ENCODE results near the gene SLC39A9.

The SLC39A9 gene

GRCh38 chr14:69398053-69398817 is at the start of gene SLC39A9, which contains the start of gene ERH:
Gene SLC39A9, plus strand, starts transcription at chr14:69398692. Its CDS starts 678 bp downstream, at chr14:69399370.
Gene ERH, minus strand, starts transcription at chr14:69398299. Its CDS starts 66 bp downstream, at chr14:69398233.
- DNase-seq, result peak; percentile 88

GRCh38 chr14:69349091-69349777 is 49.3 kb upstream of the SLC39A9 start:
- DNase-seq, result no peak

- no peak for DNase-seq
Observed at GRCh38 chr14:69350892-69351291, 47.6 kb upstream of the SLC39A9 start.

- DNase-seq, result no peak
Observed at GRCh38 chr14:69351385-69351784, 47.1 kb upstream of the SLC39A9 start.

- no peak for DNase-seq
Observed at GRCh38 chr14:69351911-69352310, 46.6 kb upstream of the SLC39A9 start.

- no peak for DNase-seq
Observed at GRCh38 chr14:69353168-69353567, 45.3 kb upstream of the SLC39A9 start.

GRCh38 chr14:69354383-69355153 is 43.9 kb upstream of the SLC39A9 start:
- DNase-seq, result peak; percentile 52

GRCh38 chr14:69355154-69355597 is 43.3 kb upstream of the SLC39A9 start:
- no peak for DNase-seq

GRCh38 chr14:69355607-69356281 is 42.7 kb upstream of the SLC39A9 start:
- no peak for DNase-seq

- DNase-seq, result no peak
Observed at GRCh38 chr14:69356903-69357543, 41.5 kb upstream of the SLC39A9 start.

- no peak for DNase-seq
Observed at GRCh38 chr14:69357544-69358200, 40.8 kb upstream of the SLC39A9 start.

GRCh38 chr14:69358233-69358963 is 40.1 kb upstream of the SLC39A9 start:
- DNase-seq, result no peak

GRCh38 chr14:69358966-69359365 is 39.5 kb upstream of the SLC39A9 start:
- no peak for DNase-seq

GRCh38 chr14:69360438-69361108 is 37.9 kb upstream of the SLC39A9 start:
- no peak for DNase-seq

GRCh38 chr14:69363055-69363454 is 35.4 kb upstream of the SLC39A9 start:
- no peak for DNase-seq

- DNase-seq, result no peak
Observed at GRCh38 chr14:69363964-69364363, 34.5 kb upstream of the SLC39A9 start.

- no peak for DNase-seq
Observed at GRCh38 chr14:69364378-69364777, 34.1 kb upstream of the SLC39A9 start.

- DNase-seq, result no peak
Observed at GRCh38 chr14:69366069-69366468, 32.4 kb upstream of the SLC39A9 start.

GRCh38 chr14:69366761-69367160 is 31.7 kb upstream of the SLC39A9 start:
- DNase-seq, result no peak

- DNase-seq, result no peak
Observed at GRCh38 chr14:69368381-69368780, 30.1 kb upstream of the SLC39A9 start.

Measured in activated effector memory CD4-positive, alpha-beta T cell treated with Interleukin-2 at 50 U/mL for 16 hours (primary cell).